Superior temporal gyrus (tissue), 1 donor: Measurements from ENCODE around the gene FARP1.
A peak's percentile ranks its signal among the peaks of the same experiment; 100 is the strongest.
"Not testable (repeated sequence)": the region's sequence is repeated elsewhere in the genome, so short reads cannot be mapped to it uniquely, and the experiment has no call there.

ENCODE experiments used
- DNase-seq: peaks from one replicate; pipeline ENCODE4 v3.0.0-alpha.2; 2016; ENCODE audit errors: extremely low spot score

Gene FARP1

DNA sequence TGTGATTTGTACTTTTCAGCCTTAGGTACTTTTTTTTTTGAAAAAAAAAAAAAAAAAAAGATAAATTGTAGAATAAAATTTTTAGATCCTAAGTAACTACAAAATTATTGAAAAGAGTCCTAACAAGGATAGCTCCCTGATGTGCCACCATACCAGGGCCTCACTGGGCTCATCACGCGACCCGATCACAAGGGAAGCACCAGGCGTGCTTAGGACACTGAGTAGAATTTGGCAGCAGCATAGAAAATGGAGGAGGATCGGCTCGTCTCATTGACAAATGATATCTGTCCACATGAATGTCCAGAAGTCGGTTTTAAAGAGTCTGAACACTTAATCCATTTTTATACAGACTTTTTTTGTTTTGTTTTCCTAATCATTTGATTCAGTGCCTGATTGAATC is 255.0 kb downstream of the FARP1 start:
- no peak for DNase-seq

DNA sequence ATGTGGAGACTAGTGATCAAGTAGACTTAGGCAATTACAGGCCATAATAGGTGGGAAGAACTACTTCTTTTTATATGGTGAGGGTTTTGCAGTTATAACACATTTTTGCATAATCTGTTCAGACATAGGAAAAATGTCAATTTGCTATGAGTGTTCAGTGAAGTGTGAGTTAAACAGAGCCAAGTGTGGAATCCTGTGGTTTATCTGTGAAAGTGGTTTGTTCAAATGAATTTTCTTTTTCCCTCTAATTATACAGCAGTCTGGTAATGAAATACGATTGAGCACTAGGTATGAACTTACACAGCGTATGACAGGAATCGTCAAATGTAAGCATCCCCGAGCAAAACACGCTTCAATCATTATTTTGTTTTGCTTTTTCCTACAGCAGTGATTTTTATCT is 255.7 kb downstream of the FARP1 start:
- no peak for DNase-seq

DNA sequence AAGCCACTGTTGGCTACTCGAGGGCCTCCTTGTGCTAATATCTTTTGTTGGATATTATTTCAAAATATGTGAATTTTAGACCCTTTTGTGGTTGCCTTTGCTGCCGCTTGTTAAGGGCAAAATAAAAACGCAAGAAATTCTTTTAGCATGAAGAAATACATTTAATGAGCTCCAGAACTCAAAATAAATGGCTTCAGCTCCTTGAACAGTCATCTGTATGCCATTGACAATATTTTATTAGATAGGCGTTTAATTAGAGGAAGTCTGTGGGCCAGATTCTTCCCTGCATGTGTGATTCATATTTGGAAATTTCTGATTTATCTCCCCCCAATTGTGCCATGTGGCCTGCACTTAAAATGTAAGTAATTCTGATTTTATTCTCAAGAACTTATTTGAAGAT is 256.9 kb downstream of the FARP1 start:
- DNase-seq: no peak

DNA sequence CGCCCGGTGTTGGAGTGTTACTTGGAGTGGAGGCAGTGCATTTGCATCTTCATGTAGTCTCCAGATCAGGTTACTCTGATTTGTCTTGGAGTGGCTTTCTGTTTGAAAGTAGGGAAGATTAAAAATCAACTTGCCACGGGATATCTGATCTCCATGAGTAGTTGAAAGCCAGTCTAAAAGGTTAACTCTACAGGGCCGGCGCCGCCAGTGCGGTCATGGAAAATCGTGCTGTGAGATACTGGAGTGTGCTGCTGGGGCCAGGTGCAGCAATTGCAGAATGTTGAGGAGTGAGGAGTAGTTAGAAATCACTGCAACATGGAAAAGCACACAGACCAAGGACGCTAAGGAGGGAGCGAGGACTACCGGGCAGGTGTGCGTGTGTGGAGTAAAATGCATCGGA is 259.0 kb downstream of the FARP1 start:
- no peak for DNase-seq

DNA sequence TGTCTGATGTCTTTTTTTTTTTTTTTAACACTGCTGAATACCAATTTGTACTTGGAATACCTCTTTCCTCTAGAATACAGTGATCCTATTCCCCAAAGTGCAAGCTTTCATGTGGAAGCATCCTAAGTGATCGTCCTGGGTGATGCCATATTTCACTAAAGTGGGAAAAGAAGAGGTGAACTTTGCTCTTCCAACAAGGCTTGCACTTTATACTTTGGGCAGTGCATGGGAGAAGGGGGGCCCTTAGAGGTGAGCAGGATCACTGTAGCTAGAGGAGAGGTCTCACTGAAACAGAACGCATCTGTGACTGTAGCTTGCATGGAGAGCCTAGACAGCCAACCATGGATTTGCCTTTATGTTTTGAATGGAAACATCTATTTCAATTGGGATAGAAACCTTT is 260.2 kb downstream of the FARP1 start:
- no peak for DNase-seq

DNA sequence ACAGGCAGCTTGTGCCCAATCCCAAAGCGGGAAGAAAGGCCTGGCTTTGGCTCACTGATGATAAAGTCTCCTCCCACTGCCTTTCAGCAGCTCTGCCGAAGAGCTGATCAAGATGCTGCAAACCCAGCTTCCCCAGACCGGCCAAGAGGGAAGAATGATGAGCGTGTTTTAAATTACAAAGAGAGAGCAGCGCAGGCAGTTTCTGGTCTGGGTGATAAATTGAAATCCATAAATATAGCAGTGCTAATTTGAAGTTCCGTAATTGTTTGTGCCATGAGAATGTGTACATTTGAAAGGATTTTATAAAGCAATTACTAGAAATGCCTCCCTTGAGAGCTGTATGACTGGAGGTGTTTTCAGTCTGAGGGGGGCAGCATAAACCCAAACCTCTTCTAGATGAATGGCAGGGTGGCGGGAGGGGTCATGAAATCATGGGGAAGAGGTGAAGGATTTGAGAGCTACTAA is 262.2 kb downstream of the FARP1 start:
- peak; percentile 68 for DNase-seq

DNA sequence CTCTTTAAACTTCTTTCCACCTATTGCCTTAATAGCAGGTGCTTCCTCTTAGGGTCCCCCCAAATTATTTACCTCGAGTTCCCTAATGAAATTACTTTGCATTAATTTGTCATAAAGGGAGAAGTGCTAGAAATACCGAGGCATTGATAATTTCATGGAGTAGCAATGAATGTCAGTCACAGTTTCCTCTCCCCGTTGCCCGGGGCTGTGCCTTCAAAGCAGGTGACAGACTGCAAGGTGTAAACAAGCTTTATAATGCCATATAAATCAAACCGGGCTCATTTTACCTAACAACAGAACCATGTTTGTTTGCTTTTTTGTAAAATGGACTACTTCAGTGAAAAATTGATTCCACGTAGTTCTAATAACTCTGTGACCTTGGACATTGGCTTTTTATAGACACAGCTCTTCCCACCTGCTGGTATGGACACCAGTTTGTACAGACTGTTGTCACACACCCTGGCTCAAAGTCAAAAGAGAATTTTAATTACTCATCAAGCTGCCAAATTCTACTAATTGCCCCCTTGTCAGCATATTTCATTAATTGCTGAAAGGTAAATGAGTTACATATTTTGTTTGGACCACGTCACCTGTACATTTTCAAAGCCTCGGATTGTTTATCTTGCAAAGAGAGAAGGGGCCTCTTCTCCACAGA is 262.9 kb downstream of the FARP1 start:
- DNase-seq: no peak

DNA sequence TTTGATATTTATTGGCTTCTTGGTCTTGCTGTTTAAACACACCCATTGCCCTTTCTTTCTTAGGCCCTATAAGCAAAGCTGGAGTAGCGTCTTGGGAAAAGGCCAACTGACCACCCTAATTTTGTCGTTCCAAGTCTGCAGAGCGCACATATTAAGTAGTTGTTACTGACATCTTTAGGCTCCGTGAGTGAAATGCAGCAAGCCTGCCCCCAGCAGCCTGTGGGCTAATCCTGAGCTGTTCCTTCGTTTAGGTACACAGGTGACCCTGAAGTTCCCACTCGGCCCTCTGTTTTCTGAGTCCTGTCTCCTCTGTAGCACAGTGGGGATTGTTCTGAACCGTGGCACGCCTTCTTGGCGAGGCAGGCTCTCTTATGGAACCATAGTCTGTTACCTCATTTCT is 263.5 kb downstream of the FARP1 start:
- DNase-seq: no peak

DNA sequence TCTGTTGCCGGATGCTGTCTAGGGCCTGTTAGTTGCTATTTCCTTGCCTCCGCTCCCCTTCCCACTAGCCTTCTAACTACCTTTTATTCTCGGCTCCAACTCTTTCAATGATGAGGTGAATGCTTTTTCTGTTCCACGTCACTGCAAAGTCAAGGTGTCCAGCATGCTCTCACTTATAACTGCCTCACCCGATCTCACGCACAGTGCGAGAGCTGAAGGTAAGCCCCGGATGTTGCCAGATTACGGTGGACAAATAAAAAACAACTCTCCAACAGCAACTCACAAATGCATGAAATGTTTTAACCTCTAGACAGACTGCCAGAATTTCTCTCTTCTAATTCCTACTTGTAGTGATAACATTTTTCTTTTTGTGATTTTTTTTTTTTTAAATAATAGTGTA is 264.1 kb downstream of the FARP1 start:
- no peak for DNase-seq

DNA sequence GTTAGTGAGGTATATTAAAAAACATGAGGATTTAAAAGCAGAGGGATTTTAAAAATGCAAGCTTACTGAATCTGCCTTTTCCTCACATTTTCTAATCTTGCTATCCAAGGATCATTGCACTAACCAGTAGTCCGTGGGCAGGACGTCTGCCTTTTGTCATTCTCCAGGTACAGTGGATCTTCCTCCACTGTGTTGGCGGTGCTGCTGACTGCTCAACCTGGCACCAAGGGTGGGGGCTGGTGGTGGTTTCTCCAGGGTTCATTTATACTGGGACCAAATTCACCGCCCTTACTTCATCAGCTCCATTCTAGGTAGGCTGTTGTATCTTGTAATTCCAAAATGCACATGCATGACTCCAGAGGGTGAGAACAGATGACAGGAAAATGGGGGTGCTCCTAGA is 264.7 kb downstream of the FARP1 start:
- DNase-seq: no peak

DNA sequence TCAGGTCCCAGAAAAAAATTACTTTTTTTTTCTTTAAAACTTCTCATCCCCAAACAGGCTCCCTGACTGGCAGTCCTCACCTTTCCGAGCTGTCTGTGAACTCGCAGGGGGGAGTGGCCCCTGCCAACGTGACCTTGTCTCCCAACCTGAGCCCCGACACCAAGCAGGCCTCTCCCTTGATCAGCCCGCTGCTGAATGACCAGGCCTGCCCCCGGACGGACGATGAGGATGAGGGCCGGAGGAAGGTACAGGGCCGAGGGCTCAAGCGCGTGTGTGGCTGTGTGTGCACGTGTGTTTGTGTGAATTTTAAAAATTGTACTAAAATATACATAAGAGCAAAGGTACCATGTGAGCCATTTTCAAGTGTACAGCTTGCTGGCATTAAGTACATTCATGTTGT is 266.4 kb downstream of the FARP1 start:
- no peak for DNase-seq

DNA sequence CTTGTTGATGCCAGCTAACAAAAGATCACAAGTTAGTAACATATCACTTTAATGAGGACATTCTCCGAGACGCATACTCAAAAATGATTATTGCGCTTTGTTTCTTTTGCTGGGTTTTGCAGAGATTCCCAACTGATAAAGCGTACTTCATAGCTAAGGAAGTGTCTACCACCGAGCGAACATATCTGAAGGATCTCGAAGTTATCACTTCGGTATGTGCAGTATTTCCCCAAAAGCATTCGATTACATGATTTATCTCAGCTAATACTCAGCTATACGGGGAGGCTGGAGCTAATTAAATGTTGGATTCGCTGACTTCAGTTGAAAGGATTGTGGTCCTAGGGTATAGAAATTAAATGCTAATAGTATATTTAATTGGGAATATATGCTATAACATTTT is 267.7 kb downstream of the FARP1 start:
- DNase-seq: no peak

DNA sequence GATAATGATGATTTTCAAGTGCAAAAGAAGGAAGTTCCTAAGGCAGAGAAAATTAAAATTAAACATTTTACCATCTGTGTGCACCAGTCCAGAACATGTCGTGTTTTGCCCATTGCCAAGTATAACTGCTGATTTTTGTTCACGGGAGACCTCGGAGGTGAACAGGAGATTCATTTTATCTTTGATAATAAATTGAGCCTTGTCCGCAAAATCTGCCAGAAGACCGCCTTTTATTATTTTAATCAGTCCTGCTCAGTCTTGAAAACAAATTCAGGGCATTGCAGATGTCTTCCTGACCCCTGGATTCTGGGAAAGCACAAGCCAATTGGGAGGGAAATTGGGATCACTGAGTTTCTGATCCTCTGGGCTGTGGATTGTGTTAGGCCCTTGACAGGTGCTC is 268.1 kb downstream of the FARP1 start:
- no peak for DNase-seq

DNA sequence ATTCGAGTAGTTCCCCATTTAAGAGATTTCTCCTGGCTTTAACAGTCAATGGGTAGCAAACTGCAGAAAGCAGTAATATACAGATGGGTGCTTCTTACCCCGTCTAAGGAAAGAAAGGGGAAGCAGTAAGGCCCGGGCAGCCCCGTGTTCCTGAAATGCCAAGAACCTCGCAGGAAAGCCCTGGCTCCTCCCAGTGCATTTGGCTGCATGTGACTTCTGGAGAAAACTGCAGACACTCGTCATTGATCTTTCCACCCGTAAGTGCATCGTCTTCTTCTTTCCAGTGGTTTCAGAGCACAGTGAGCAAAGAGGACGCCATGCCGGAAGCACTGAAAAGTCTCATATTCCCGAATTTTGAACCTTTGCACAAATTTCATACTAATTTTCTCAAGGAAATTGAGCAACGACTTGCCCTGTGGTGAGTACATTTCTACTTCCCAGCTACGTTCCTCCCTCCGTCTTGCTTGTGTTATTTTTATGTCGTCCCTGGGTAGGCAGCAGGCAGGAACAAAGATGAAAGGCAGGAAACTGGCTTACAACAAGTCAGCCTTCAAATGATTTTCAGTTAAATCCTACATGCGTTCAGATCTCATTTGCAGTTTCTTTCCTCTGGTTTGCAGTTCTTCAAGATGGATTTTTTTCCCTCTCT is 268.8 kb downstream of the FARP1 start:
- no peak for DNase-seq

DNA sequence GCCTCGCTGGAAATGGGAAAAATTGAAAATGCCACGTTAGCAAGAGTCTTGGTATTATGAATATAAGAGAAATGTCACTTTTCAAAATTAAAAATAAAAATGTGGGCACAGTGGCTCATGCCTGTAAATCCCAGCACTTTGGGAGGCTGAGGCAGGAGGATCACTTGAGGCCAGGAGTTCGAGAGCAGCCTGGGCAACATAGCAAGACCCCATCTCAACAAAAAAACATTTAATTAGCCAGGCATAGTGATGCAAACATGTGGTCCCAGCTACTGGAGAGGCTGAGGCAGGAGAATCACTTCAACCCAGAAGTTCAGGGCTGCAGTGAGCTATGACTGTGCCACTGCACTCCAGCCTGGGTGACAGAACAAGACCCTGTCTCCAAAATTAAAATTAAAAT is 270.4 kb downstream of the FARP1 start:
- not testable (repeated sequence) for DNase-seq

DNA sequence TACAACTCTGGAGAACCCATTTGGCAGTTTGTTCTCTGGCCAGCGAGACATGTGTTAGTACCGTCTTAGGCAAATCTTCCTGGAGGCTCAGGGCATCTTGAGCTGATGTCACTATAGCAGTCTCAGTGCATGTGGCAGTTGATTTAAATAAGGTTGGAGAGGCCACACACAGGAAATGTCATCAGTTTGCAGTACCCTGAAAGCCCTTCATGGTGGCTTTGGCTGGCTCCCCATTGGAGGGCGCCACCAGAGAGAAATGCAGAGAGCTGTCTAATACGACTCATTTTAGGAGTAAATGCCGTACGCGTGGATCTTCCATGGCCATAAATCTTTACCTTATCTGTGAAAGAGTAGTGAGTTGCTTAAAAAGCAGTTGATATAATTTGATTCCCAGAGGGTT is 270.9 kb downstream of the FARP1 start:
- no peak for DNase-seq

DNA sequence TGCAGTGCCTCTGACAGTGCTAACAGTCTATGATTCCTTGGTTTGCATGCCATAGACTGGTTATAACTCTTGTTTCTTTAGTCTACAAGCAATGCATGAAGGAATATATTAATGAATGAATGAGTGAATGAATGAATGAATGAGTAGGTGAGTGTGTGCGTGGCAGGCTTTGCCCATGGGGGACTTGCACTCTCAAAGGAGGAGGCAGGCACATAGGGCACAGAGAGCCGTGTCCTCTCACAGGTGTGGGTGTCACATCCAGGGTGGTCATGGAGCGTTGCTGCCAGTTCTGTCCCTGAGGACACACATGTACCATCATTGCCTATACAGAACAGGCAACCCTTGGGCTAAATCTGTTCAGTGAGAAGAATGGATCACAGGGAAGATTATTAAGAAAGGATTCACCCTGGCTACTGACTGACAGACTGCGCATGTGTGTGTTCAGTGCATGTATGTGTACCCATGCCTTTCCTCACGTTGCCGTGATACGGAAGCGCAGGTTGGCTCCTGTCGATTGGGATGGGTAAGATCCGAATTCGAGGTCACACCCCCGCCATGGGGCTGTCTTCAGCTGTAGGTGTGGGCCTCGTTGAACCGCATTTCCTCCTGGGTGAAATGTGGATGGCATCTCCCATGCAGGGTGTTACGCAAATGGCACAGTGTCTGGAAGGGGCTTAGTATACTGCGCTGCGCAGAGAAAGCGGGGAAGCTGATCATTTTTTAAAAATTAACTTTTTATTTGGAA is 272.6 kb downstream of the FARP1 start:
- DNase-seq: no peak

DNA sequence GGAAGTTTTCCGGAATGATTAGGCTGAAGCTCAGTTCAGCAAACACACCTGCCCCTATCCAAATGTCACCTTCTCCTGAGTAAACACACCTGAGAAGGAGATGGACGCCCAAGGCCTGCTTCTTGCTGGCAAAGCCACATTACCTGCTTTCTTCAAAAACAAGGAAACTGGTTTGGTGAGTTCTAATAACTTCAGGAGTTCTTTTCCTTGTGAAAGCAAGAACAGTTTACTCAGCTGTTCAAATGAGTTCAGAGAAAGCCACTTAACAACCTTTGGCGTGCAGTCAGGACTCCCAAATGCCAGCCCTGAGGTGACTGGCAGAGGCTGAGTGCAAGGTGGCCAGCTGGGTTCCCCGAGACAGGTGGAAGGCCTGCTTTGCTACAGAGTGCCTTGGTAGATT is 273.5 kb downstream of the FARP1 start:
- DNase-seq: no peak

DNA sequence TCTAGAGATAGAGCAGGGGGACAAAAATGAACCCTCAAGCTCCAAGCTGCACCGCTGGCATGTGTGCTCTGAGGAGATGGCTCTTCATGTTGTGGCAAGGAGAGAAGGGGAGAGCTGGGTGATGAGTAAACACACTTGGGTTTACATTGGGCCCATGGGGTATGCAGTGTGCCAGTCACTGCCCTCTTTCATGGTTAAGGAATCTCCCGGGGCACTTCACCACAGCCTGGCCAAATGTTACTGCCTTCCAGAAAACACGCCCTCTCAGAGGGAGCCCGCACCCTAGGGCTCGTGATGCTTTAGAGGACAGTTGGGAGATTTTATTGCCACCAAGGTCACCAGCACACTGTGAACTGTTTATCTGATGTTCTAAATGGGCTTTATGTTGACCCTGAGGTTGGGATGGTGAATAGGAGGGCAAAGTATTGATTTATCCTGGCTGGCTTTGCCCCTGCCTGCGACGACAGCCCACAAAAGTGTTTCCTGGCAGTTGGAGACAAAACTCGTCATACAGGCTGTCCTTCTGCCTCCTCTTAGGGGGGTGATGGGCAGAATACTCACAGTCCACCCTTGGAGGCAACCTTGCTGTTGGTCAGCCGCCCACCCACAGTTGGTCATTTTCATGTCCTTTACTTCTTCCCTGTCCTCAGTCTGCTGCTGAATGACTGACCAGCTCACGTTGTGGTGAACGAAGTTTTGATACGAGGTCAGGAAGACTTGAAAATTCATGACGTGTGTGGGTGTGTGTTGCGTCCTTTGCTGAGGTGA is 277.1 kb downstream of the FARP1 start:
- DNase-seq: no peak

DNA sequence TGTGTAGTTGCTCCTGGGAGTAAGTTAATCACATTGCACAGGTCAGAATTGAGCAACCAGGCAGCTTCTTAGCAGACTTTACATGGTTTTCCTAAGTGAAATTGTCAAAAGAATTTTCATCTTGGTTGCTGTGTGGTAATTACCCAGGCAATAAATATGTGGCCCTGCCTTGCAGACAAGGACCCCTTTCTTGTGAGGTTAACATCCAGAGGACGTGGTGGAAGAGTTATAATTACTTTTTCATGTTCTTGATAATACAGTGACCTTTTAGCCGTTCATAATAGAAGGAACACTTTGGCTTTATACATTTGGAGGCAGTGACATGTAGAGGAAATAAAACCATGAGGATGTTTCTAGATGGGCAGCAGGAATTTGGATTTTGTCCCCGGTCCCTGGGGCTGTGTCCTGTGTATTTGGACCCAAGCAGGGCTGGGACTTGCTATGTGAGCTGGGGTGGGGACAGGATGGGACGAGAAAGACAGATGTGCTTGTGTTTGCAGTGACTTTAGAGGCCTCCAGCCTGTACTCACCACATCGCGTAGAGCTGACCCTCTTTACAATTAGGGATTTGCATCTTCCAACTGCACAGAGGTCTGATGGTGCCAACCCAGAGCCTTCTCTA is 277.8 kb downstream of the FARP1 start:
- no peak for DNase-seq

DNA sequence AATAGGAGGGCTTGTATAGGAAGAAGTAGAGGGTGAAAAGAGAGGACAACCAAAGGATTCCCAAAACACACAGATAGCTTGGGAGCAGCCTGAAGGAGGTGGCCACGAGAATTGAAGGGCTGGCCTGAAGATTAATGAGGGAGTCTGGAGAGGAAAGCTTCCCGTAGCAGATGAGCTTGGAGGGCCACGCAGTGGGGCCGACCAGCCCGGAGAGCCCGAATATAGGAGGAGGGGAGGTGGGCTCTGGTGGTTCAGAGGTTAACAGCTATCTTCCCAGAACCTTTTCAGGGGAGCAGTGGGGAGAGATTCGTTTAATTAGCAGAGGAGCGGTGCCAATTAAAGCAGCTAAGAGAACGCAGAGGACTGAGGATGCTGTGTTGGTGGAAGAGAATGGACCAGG is 279.2 kb downstream of the FARP1 start:
- no peak for DNase-seq

DNA sequence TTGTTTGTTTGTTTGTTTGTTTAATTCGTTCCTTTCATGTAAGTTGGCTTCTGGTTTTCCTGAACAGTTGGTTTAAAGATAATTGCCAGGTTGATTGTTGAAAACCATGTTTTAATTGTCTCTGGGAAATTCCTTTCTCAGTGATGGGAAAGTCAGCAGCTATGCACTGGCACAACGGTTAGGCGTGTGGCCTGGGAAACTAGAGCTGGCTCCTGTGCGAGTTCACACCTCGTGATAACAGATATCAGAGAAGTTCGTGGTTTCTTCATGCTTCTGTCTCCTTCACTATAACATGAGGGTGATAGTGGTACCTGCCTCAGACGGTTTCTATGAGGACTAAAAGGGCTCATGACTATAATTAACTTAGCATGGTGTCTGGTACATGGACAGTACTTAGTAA is 280.5 kb downstream of the FARP1 start:
- DNase-seq: no peak
